ENCODE results near the gene NKAIN4. TPM values are rescaled to one million over a fixed set of nuclear protein-coding genes. Genes with fewer than 3 reads are reported as not detected.

Gene NKAIN4
- total RNA-seq, 4 donors from 2014 or later, result 40.9 TPM; not detected in 3

DNA sequence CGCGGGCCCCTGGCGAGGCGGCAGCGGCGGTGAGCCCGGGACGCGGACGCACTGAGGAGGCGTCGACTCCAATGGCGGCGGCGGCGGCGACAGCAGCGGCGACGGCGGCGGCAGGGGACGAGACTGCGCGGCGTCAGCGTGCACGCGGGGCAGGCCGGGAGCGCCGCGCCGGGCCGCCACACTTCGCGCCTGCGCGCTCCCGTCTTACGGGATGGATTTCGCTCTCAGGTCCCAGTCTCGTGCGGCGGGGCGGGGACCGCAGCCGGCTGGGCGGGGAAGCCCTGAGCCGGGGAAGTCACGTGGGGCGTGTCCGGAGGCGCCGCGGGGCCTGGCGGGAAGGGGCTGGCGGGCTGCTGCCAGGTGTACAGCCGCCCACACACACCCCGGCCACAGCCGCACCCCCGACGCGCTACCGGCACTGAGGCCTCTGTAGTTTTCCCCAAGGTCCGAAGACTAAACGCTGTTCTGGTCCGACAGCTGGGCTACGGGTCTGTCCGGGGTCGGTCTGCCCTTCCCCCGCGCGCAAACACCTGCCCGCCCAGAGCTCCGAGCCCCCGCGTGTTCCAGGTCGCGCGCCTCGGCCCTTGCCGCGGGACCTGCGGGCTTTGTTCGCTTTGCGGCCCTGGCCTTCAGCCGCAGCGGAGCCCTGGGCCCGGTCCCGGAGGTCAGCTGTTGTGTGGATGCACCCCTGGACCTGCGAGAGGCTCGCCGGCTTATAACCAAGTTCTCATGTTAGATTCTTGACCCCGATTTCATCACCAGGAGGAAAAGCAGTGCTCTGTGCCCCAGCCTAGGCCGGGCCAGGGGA is 38.0 kb downstream of the NKAIN4 start, which contains the start of gene YTHDF1:
Gene YTHDF1 (minus strand): TSS at position 91 of the 808 bp plus-strand sequence. CDS start 239 bp downstream, outside the sequence.
- peak; percentile 51 to 76 for TF ChIP-seq POLR2A (IDR thresholded peaks at IDR 0.05)
- TF ChIP-seq, protein P1, sequence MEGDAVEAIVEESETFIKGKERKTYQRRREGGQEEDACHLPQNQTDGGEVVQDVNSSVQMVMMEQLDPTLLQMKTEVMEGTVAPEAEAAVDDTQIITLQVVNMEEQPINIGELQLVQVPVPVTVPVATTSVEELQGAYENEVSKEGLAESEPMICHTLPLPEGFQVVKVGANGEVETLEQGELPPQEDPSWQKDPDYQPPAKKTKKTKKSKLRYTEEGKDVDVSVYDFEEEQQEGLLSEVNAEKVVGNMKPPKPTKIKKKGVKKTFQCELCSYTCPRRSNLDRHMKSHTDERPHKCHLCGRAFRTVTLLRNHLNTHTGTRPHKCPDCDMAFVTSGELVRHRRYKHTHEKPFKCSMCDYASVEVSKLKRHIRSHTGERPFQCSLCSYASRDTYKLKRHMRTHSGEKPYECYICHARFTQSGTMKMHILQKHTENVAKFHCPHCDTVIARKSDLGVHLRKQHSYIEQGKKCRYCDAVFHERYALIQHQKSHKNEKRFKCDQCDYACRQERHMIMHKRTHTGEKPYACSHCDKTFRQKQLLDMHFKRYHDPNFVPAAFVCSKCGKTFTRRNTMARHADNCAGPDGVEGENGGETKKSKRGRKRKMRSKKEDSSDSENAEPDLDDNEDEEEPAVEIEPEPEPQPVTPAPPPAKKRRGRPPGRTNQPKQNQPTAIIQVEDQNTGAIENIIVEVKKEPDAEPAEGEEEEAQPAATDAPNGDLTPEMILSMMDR (IDR thresholded peaks at IDR 0.05), result peak in 1 of 4 experiments; percentile 35
- no peaks in the 10 kb centered on the region for H3K4me1 ChIP-seq
- no peaks in the 10 kb centered on the region for H3K36me3 ChIP-seq
- no peaks in the 10 kb centered on the region for H3K27me3 ChIP-seq
- DNase-seq, result peak; percentile 94 to 96
- intact Hi-C loops (cut with DNase I; ENCODE audit: low total_unique reads), result no loop called here
- no peaks in the 10 kb centered on the region for H3K9me3 ChIP-seq
- H3K4me3 ChIP-seq, result peak within 1 kb of the TSS; percentile 38 to 98
- peak within 1 kb of the TSS; percentile 72 to 80 for H3K27ac ChIP-seq

DNA sequence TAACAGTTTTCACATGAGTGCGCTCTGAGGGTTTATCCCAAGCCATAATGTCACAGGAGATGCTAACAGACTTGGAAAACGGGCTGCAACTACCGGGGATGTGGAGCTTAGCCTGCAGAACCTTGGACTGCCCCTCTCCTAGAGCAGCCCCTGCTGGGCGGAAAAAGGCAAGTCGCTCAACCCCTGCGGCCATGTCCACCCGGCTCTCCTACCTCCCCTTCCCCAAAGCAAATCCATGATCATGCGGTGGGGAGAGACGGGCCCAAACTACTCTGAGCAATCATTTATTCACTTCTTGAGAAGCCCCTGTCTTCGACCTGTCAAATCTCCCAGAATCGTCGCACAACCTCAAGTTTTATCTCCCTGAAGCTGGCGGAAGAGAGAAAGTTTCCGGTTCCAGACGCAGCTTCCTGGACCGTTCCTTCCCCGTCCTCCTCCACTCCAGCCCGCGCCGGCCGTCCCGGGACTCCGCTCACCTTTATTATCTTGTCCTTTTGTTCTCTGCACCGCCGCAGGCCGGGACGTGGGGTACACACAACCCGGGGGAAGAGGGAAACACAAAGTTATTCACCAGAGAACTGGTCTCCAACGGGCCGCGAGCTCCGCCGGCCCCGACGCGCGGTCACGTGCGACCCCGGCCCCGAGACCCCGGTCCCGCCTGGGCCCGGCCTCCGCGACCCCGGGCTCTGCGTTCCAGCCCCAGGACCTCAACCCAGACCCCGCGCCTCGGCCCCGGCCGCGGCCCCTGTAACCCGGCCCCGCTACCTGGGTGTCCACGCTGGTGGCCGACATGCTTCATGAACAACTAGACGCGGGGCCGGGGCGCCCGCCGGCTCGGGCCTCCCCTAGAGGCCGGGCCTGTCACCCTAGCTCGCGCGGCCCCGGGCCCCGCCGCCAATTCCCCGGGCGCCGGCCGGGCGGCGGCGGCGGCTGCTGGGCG is 38.9 kb downstream of the NKAIN4 start:
- Histone ChIP-seq H3K36me3 (no peaks in the 10 kb centered on the region), H3K27me3 (no peaks in the 10 kb centered on the region), H3K27ac (peak overlapping the region; percentile 72 to 75), H3K4me1 (no peaks in the 10 kb centered on the region), H3K4me3 (peak overlapping the region; percentile 38 to 98), H3K9me3 (no peaks in the 10 kb centered on the region)
- intact Hi-C loops (cut with DNase I; ENCODE audit: low total_unique reads), result no loop called here
- TF ChIP-seq, protein P1 (IDR thresholded peaks at IDR 0.05), result no peak
- no peak for TF ChIP-seq POLR2A (IDR thresholded peaks at IDR 0.05)
- no peak for DNase-seq

DNA sequence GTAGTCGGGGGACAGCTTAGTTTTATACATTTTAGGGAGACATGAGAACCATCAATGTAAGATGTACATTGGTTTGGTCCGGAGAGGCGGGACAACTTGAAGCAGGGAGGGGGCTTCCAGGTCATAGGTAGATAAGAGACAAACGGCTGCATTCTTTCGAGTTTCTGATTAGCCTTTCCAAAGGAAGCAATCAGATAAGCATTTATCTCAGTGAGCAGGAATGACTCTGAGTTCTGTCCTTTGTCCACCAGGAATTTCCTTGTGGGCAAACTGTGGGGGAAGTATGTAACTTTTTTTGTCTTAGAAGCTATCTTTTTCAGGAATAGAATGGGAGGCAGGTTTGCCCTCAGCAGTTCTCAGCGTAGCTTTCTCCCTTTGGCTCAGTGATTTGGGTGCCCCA is 39.7 kb downstream of the NKAIN4 start:
- Histone ChIP-seq H3K36me3 (no peaks in the 10 kb centered on the region), H3K4me3 (no peak overlapping the region), H3K4me1 (no peaks in the 10 kb centered on the region), H3K27me3 (no peaks in the 10 kb centered on the region), H3K27ac (no peak overlapping the region), H3K9me3 (no peaks in the 10 kb centered on the region)
- TF ChIP-seq, protein P1 (IDR thresholded peaks at IDR 0.05), result no peak
- no peak for TF ChIP-seq POLR2A (IDR thresholded peaks at IDR 0.05)
- no peak for DNase-seq
- intact Hi-C loops (cut with DNase I; ENCODE audit: low total_unique reads), result no loop called here

DNA sequence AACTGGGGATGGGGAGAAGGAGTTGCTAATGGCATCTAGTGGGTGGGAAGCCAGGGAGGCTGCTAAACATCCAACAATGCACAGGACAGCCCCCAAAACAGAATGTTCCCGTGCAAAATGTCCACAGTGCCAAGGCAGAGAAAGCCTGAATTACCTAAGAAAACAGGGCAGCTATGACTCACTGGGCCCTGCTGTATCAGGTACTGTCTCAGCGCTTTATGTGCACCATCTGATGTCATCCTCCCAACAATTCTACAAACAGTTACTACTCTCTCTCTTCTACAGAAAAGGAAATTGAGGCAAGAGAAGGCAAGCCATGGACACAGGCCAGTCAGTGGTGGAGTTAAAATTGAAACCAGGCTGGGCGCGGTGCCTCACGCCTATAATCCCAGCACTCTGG is 41.5 kb downstream of the NKAIN4 start:
- intact Hi-C loops (cut with DNase I; ENCODE audit: low total_unique reads), result no loop called here
- H3K36me3 ChIP-seq, result no peaks in the 10 kb centered on the region

More for the DNA sequence above, 41.5 kb downstream of the NKAIN4 start:
- no peak for DNase-seq
- H3K27me3 ChIP-seq, result no peaks in the 10 kb centered on the region
- H3K27ac ChIP-seq, result no peak overlapping the region
- no peak overlapping the region for H3K4me3 ChIP-seq
- H3K4me1 ChIP-seq, result no peaks in the 10 kb centered on the region
- H3K9me3 ChIP-seq, result no peaks in the 10 kb centered on the region
- TF ChIP-seq, protein P1 (IDR thresholded peaks at IDR 0.05), result no peak
- TF ChIP-seq POLR2A (IDR thresholded peaks at IDR 0.05), result no peak
